Neural progenitor cell (in vitro differentiated cells): ENCODE measurements around the gene FOXF2. TPM values are rescaled to one million over a fixed set of nuclear protein-coding genes. Genes with fewer than 3 reads are reported as not detected.

ENCODE experiments used
- DNase-seq: peaks from one replicate; pipeline ENCODE4 v3.0.0-alpha.2; 2016; ENCODE audit warnings: low spot score
- H2AFZ ChIP-seq: fragments of 200-600 bp; sonication (generic); replicated peaks from 2 replicates; pipeline ENCODE4 v1.6.1; 2016; ENCODE audit warnings: antibody characterized with exemption
- H3F3A ChIP-seq: fragments of 200-600 bp; sonication (generic); 2 replicates; pipeline ENCODE4 v1.6.1; 2016; ENCODE audit warnings: antibody characterized with exemption, low read depth
- H3K27ac ChIP-seq: fragments of 200-600 bp; sonication (generic); 2 replicates; pipeline ENCODE4 v1.5.1; 2016; ENCODE audit warnings: mild to moderate bottlenecking
- H3K27me3 ChIP-seq: fragments of 200-600 bp; sonication (generic); 2 replicates; pipeline ENCODE4 v1.6.1; 2016; ENCODE audit warnings: mild to moderate bottlenecking, moderate library complexity
- H3K36me3 ChIP-seq: fragments of 200-600 bp; sonication (generic); 2 replicates; pipeline ENCODE4 v1.5.1; 2016
- H3K4me1 ChIP-seq: fragments of 200-600 bp; sonication (generic); 2 replicates; pipeline ENCODE4 v1.6.1; 2016; ENCODE audit warnings: mixed run types
- H3K4me2 ChIP-seq: fragments of 200-600 bp; sonication (generic); 2 replicates; pipeline ENCODE4 v1.6.1; 2016
- H3K4me3 ChIP-seq: fragments of 200-600 bp; sonication (generic); 2 replicates; pipeline ENCODE4 v1.5.1; 2016
- H3K79me2 ChIP-seq: fragments of 200-600 bp; sonication (generic); 2 replicates; pipeline ENCODE4 v1.6.1; 2016; ENCODE audit warnings: low read depth
- H3K9ac ChIP-seq: fragments of 200-600 bp; sonication (generic); 2 replicates; pipeline ENCODE4 v1.6.1; 2016
- H3K9me3 ChIP-seq: fragments of 200-600 bp; sonication (generic); 2 replicates; pipeline ENCODE4 v1.5.1; 2016; ENCODE audit warnings: low read depth
- H4K20me1 ChIP-seq: fragments of 200-600 bp; sonication (generic); 2 replicates; pipeline ENCODE4 v1.6.1; 2016; ENCODE audit warnings: low read depth
- H3K27ac Mint-ChIP-seq: 3 replicates; pipeline ENCODE4 v1.8.0; 2021; ENCODE audit warnings: mixed read lengths
- H3K27me3 Mint-ChIP-seq: 2 replicates; pipeline ENCODE4 v1.8.0; 2022; ENCODE audit warnings: low read depth, mild to moderate bottlenecking, inconsistent platforms, moderate library complexity, mixed read lengths; ENCODE audit not compliant: insufficient read depth
- H3K36me3 Mint-ChIP-seq: 3 replicates; pipeline ENCODE4 v1.8.0; 2021; ENCODE audit warnings: mixed read lengths
- H3K4me1 Mint-ChIP-seq: 3 replicates; pipeline ENCODE4 v1.8.0; 2021; ENCODE audit warnings: mixed read lengths
- H3K4me3 Mint-ChIP-seq: 3 replicates; pipeline ENCODE4 v1.8.0; 2021; ENCODE audit warnings: mild to moderate bottlenecking, moderate library complexity, mixed read lengths
- H3K9me3 Mint-ChIP-seq: 3 replicates; pipeline ENCODE4 v1.8.0; 2020; ENCODE audit warnings: mixed read lengths
- EZH2 ChIP-seq: fragments of 200-600 bp; sonication (generic); IDR thresholded peaks from 2 replicates; pipeline ENCODE4 v1.6.1; 2017; ENCODE audit warnings: antibody characterized with exemption, mild to moderate bottlenecking, moderate library complexity
- EZH2phosphoT487 ChIP-seq: fragments of 200-600 bp; sonication (generic); IDR thresholded peaks from 2 replicates; pipeline ENCODE4 v1.6.1; 2017; ENCODE audit warnings: antibody characterized with exemption
- total RNA-seq: library from RNA; depleted of rRNA; stranded (reverse); fragments of >200 nt; gene quantifications from 2 replicates; pipeline ENCODE4 v1.2.3, GENCODE V29; 2015; ENCODE audit warnings: low replicate concordance
- TF ChIP-seq, protein P1 (sequence below): fragments of 200-600 bp; sonication (generic); IDR thresholded peaks from 2 replicates; pipeline ENCODE4 v1.5.1; 2017; ENCODE audit warnings: antibody characterized with exemption, mild to moderate bottlenecking

FOXF2 gene
- total RNA-seq, 1 donor from 2014 or later, result not detected

DNA sequence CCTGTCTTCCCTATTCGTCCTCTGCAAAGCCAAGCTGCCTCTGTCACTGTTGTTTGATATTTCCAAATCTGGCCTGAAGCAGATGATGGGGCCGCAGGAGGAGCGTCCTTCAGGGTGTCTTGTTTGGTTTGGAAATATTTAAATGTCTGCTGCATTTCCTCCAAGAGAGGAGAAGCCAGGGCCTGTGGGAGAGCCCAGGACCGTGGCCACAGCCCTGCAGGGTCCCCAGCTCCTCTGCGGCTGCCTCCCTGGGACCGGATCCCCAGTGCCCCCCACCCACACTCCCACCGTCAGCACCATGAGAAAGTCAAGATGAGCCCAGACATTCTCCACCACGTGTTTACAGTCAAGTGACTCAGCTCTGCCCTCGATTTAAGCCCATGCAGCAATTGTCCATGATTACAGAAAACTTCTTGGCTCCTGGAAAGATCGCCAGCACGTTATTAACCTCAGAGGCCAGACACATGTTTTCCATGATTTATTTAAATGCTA, 18.2 kb downstream of the FOXF2 start:
- no peak overlapping the region for H3K4me3 Mint-ChIP-seq
- peaks cover 9% of the 10 kb centered on the region for H3K27me3 Mint-ChIP-seq
- DNase-seq, result no peak
- TF ChIP-seq EZH2phosphoT487 (no peak), EZH2 (no peak)
- TF ChIP-seq, protein P1, sequence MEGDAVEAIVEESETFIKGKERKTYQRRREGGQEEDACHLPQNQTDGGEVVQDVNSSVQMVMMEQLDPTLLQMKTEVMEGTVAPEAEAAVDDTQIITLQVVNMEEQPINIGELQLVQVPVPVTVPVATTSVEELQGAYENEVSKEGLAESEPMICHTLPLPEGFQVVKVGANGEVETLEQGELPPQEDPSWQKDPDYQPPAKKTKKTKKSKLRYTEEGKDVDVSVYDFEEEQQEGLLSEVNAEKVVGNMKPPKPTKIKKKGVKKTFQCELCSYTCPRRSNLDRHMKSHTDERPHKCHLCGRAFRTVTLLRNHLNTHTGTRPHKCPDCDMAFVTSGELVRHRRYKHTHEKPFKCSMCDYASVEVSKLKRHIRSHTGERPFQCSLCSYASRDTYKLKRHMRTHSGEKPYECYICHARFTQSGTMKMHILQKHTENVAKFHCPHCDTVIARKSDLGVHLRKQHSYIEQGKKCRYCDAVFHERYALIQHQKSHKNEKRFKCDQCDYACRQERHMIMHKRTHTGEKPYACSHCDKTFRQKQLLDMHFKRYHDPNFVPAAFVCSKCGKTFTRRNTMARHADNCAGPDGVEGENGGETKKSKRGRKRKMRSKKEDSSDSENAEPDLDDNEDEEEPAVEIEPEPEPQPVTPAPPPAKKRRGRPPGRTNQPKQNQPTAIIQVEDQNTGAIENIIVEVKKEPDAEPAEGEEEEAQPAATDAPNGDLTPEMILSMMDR, result no peak
- Histone ChIP-seq H3K27ac (no peak overlapping the region), H3F3A (peaks cover 9% of the 10 kb centered on the region), H3K27me3 (peaks cover 16% of the 10 kb centered on the region), H3K9me3 (no peaks in the 10 kb centered on the region), H4K20me1 (no peaks in the 10 kb centered on the region), H3K4me2 (no peak overlapping the region), H3K4me1 (peaks cover 14% of the 10 kb centered on the region), H3K4me3 (no peak overlapping the region), H3K79me2 (no peaks in the 10 kb centered on the region), H2AFZ (no peak overlapping the region), H3K9ac (no peak overlapping the region), H3K36me3 (no peaks in the 10 kb centered on the region)
- H3K36me3 Mint-ChIP-seq, result no peaks in the 10 kb centered on the region
- H3K27ac Mint-ChIP-seq, result no peak overlapping the region
- H3K4me1 Mint-ChIP-seq, result peaks cover 32% of the 10 kb centered on the region
- H3K9me3 Mint-ChIP-seq, result no peaks in the 10 kb centered on the region

- H3K27ac ChIP-seq, result no peak overlapping the region
- peak; percentile 56 for DNase-seq
- no peaks in the 10 kb centered on the region for H3K79me2 ChIP-seq
- peaks cover 9% of the 10 kb centered on the region for H3F3A ChIP-seq
- peaks cover 19% of the 10 kb centered on the region for H3K4me1 ChIP-seq
- H4K20me1 ChIP-seq, result no peaks in the 10 kb centered on the region
- peaks cover 2% of the 10 kb centered on the region for H3K36me3 Mint-ChIP-seq
- H3K9me3 ChIP-seq, result no peaks in the 10 kb centered on the region
- TF ChIP-seq EZH2, result peak; percentile 41
- no peak for TF ChIP-seq EZH2phosphoT487
- TF ChIP-seq, protein P1, result no peak
- H3K4me3 Mint-ChIP-seq, result peak overlapping the region; percentile 41
- peaks cover 43% of the 10 kb centered on the region for H3K4me1 Mint-ChIP-seq
- peak overlapping the region; percentile 26 for H3K4me3 ChIP-seq
- no peaks in the 10 kb centered on the region for H3K9me3 Mint-ChIP-seq
- H3K9ac ChIP-seq, result no peak overlapping the region
- H3K27me3 Mint-ChIP-seq, result peaks cover 13% of the 10 kb centered on the region
- no peaks in the 10 kb centered on the region for H3K36me3 ChIP-seq
- peak overlapping the region; percentile 72 for H3K4me2 ChIP-seq
- H2AFZ ChIP-seq, result peak overlapping the region; percentile 14
- peak overlapping the region; percentile 93 for H3K27ac Mint-ChIP-seq
- peaks cover 16% of the 10 kb centered on the region for H3K27me3 ChIP-seq
Measured at GRCh38 chr6:1409774-1410465, 20.5 kb downstream of the FOXF2 start.

DNA sequence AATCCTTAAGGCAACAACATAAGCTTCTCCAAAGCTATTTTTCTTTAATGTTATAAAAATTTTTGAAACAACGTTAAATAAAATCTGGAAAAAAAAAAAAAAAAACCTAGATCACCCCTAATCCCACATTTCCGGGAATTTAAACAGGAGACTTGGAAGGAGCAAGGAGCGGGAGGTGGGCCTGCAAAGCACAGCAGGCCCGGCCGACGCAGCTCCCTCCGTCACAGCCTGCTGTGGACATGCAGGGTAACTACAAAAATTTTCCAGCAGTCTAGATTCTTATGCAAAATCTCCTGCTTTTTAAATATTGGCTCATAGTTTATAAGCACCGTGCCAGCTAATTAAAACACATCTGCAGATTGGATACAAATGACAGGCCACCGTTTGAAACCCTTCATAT, 23.5 kb downstream of the FOXF2 start:
- Histone ChIP-seq H3F3A (peaks cover 9% of the 10 kb centered on the region), H4K20me1 (no peaks in the 10 kb centered on the region), H3K4me2 (no peak overlapping the region), H3K9ac (no peak overlapping the region), H3K27me3 (peaks cover 14% of the 10 kb centered on the region), H2AFZ (no peak overlapping the region), H3K36me3 (no peaks in the 10 kb centered on the region), H3K27ac (no peak overlapping the region), H3K4me3 (no peak overlapping the region), H3K4me1 (peaks cover 19% of the 10 kb centered on the region), H3K9me3 (no peaks in the 10 kb centered on the region), H3K79me2 (no peaks in the 10 kb centered on the region)
- Mint-ChIP-seq H3K36me3 (peaks cover 2% of the 10 kb centered on the region), H3K27me3 (peaks cover 15% of the 10 kb centered on the region), H3K9me3 (no peaks in the 10 kb centered on the region), H3K27ac (no peak overlapping the region), H3K4me3 (no peak overlapping the region), H3K4me1 (peaks cover 35% of the 10 kb centered on the region)
- no peak for DNase-seq
- TF ChIP-seq EZH2phosphoT487 (no peak), EZH2 (no peak)

GRCh38 chr6:1415416-1416063, 26.2 kb downstream of the FOXF2 start:
- Histone ChIP-seq H3K79me2 (no peaks in the 10 kb centered on the region), H3K9me3 (peaks cover 3% of the 10 kb centered on the region), H4K20me1 (no peaks in the 10 kb centered on the region), H3K4me1 (peaks cover 6% of the 10 kb centered on the region), H3K27ac (no peak overlapping the region), H3K36me3 (no peaks in the 10 kb centered on the region), H3K4me2 (no peak overlapping the region), H3K9ac (no peak overlapping the region), H3K27me3 (no peaks in the 10 kb centered on the region), H3K4me3 (no peak overlapping the region), H3F3A (no peaks in the 10 kb centered on the region), H2AFZ (no peak overlapping the region)
- DNase-seq, result no peak
- Mint-ChIP-seq H3K4me1 (peaks cover 16% of the 10 kb centered on the region), H3K36me3 (peaks cover 2% of the 10 kb centered on the region), H3K4me3 (no peak overlapping the region), H3K27ac (no peak overlapping the region), H3K9me3 (peaks cover 5% of the 10 kb centered on the region), H3K27me3 (peaks cover 11% of the 10 kb centered on the region)
- TF ChIP-seq EZH2phosphoT487, result no peak
- no peak for TF ChIP-seq EZH2
- TF ChIP-seq, protein P1, result no peak
